HFFc6 (cell line): ENCODE measurements around the gene MCMBP. TPM values are rescaled to one million over a fixed set of nuclear protein-coding genes. Genes with fewer than 3 reads are reported as not detected.
"Not testable (repeated sequence)": the region's sequence is repeated elsewhere in the genome, so short reads cannot be mapped to it uniquely, and the experiment has no call there.

Source experiments
- DNase-seq: peaks from one replicate; pipeline ENCODE4 v3.0.0-alpha.2; 2018
- H3K27ac Mint-ChIP-seq: 2 replicates; pipeline ENCODE4 v1.8.0; 2020; ENCODE audit warnings: mild to moderate bottlenecking, mixed read lengths
- H3K27me3 Mint-ChIP-seq: 2 replicates; pipeline ENCODE4 v1.8.0; 2021; ENCODE audit warnings: mild to moderate bottlenecking, moderate library complexity, mixed read lengths; ENCODE audit not compliant: insufficient read depth
- H3K36me3 Mint-ChIP-seq: 2 replicates; pipeline ENCODE4 v1.8.0; 2021; ENCODE audit warnings: low read depth, mixed read lengths
- H3K4me1 Mint-ChIP-seq: 2 replicates; pipeline ENCODE4 v1.8.0; 2020; ENCODE audit warnings: low read depth, mixed read lengths
- H3K4me3 Mint-ChIP-seq: 2 replicates; pipeline ENCODE4 v1.8.0; 2020; ENCODE audit warnings: mild to moderate bottlenecking, moderate library complexity, mixed read lengths
- H3K9me3 Mint-ChIP-seq: 2 replicates; pipeline ENCODE4 v1.8.0; 2020; ENCODE audit warnings: mild to moderate bottlenecking, mixed read lengths
- CTCF ChIP-seq: fragments of 200-600 bp; sonication (generic); IDR thresholded peaks from 2 replicates; pipeline ENCODE4 v1.5.0; 2021; ENCODE audit warnings: antibody characterized with exemption, mild to moderate bottlenecking
- total RNA-seq, 6 experiments: library from RNA; stranded (reverse); fragmentation: NEBNext Ultra II Directional; extraction: Animal tissue kit (Norgen Biotek cat#: 25700); gene quantifications; 2 replicates in 1 of 6; 3 replicates in 5 of 6; pipeline ENCODE4 v1.2.3, GENCODE V29; 2021

MCMBP gene
- total RNA-seq, 6 experiments from 2014 or later, result 40.4 to 59.0 (median 53.5) TPM

GRCh38 chr10:119801998-119802538 is 70.6 kb downstream of the MCMBP start:
- H3K4me1 Mint-ChIP-seq, result peaks cover 59% of the 10 kb centered on the region
- H3K27me3 Mint-ChIP-seq, result no peaks in the 10 kb centered on the region
- no peaks in the 10 kb centered on the region for H3K9me3 Mint-ChIP-seq
- H3K27ac Mint-ChIP-seq, result peak overlapping the region; percentile 29; the same call in 1 of the 2 replicates
- DNase-seq, result peak; percentile 5
- H3K4me3 Mint-ChIP-seq, result no peak overlapping the region; the same call in 1 of the 2 replicates
- TF ChIP-seq CTCF, result no peak
- H3K36me3 Mint-ChIP-seq, result peaks cover 12% of the 10 kb centered on the region; the same call in 1 of the 2 replicates

GRCh38 chr10:119801176-119801575 is 71.5 kb downstream of the MCMBP start:
- no peaks in the 10 kb centered on the region for H3K27me3 Mint-ChIP-seq
- no peak for TF ChIP-seq CTCF
- no peaks in the 10 kb centered on the region for H3K9me3 Mint-ChIP-seq
- H3K4me1 Mint-ChIP-seq, result peaks cover 57% of the 10 kb centered on the region
- no peak for DNase-seq
- no peak overlapping the region for H3K4me3 Mint-ChIP-seq
- H3K36me3 Mint-ChIP-seq, result peaks cover 18% of the 10 kb centered on the region; the same call in 1 of the 2 replicates
- no peak overlapping the region for H3K27ac Mint-ChIP-seq

- TF ChIP-seq CTCF, result no peak
- Mint-ChIP-seq H3K36me3 (peaks cover 10% of the 10 kb centered on the region; the same call in 1 of the 2 replicates), H3K9me3 (no peaks in the 10 kb centered on the region), H3K4me3 (no peak overlapping the region), H3K4me1 (peaks cover 13% of the 10 kb centered on the region), H3K27ac (no peak overlapping the region), H3K27me3 (no peaks in the 10 kb centered on the region)
- no peak for DNase-seq
Measured at GRCh38 chr10:119796039-119796438, 76.6 kb downstream of the MCMBP start.

GRCh38 chr10:119795101-119795500 is 77.5 kb downstream of the MCMBP start:
- H3K4me3 Mint-ChIP-seq, H3K4me1 Mint-ChIP-seq, H3K27ac Mint-ChIP-seq, H3K27me3 Mint-ChIP-seq, H3K9me3 Mint-ChIP-seq, DNase-seq: not testable (repeated sequence)
- peaks cover 10% of the 10 kb centered on the region; the same call in 1 of the 2 replicates for H3K36me3 Mint-ChIP-seq

GRCh38 chr10:119786117-119786769 is 86.4 kb downstream of the MCMBP start:
- Mint-ChIP-seq H3K4me1 (peaks cover 41% of the 10 kb centered on the region), H3K4me3 (no peak overlapping the region), H3K36me3 (peaks cover 9% of the 10 kb centered on the region; the same call in 1 of the 2 replicates), H3K9me3 (no peaks in the 10 kb centered on the region), H3K27ac (no peak overlapping the region), H3K27me3 (no peaks in the 10 kb centered on the region)
- no peak for TF ChIP-seq CTCF
- peak; percentile 13 for DNase-seq

GRCh38 chr10:119784340-119785067 is 88.1 kb downstream of the MCMBP start:
- peaks cover 11% of the 10 kb centered on the region; the same call in 1 of the 2 replicates for H3K36me3 Mint-ChIP-seq
- TF ChIP-seq CTCF, result no peak
- H3K4me1 Mint-ChIP-seq, result peaks cover 41% of the 10 kb centered on the region
- no peak overlapping the region for H3K27ac Mint-ChIP-seq
- no peaks in the 10 kb centered on the region for H3K9me3 Mint-ChIP-seq
- H3K4me3 Mint-ChIP-seq, result no peak overlapping the region
- DNase-seq, result no peak
- no peaks in the 10 kb centered on the region for H3K27me3 Mint-ChIP-seq
